H1 (cell line): ENCODE measurements around the gene ATP9B. TPM values are rescaled to one million over a fixed set of nuclear protein-coding genes. Genes with fewer than 3 reads are reported as not detected.

Experiments used
- CTCF ChIA-PET: fragments of 300-600 bp; sonication (Branson Sonifier 250); formaldehyde crosslinking; loops from one replicate; lab custom pipeline; 2021; ENCODE audit not compliant: partially characterized antibody; lab: Charles Lee
- POLR2A ChIA-PET: fragments of 300-600 bp; sonication (Branson Sonifier 250); formaldehyde crosslinking; loops from one replicate; lab custom pipeline; 2021; ENCODE audit warnings: inconsistent platforms; ENCODE audit not compliant: partially characterized antibody; lab: Charles Lee
- DNase-seq, 2 experiments: peaks; one replicate each; pipeline versions ENCODE4 v3.0.0 to v3.0.0-alpha.2; 2010 to 2022; ENCODE audit warnings: low spot score in 2 of 2, low read depth in 1 of 2, mixed read lengths in 1 of 2
- FAIRE-seq: peaks from 2 replicates; lab custom pipeline; 2011; peaks lifted over from hg19 to GRCh38; lab: Jason Lieb, UNC
- H2AFZ ChIP-seq: 2 replicates; pipeline ENCODE4 v1.8.1; 2012; ENCODE audit warnings: low read length, inconsistent platforms
- H2AK5ac ChIP-seq: 2 replicates; pipeline ENCODE4 v1.6.1; 2013; ENCODE audit warnings: low read depth, low read length
- H2BK120ac ChIP-seq: replicated peaks from 2 replicates; pipeline ENCODE3; 2013; ENCODE audit warnings: low read depth, low read length, inconsistent platforms
- H2BK12ac ChIP-seq: 2 replicates; pipeline ENCODE4 v1.6.1; 2013; ENCODE audit warnings: low read depth, low read length
- H2BK15ac ChIP-seq: 2 replicates; pipeline ENCODE4 v1.6.1; 2013; ENCODE audit warnings: low read length
- H2BK20ac ChIP-seq: 2 replicates; pipeline ENCODE4 v1.6.1; 2013; ENCODE audit warnings: low read length
- H2BK5ac ChIP-seq: 2 replicates; pipeline ENCODE4 v1.6.1; 2013; ENCODE audit warnings: low read depth, low read length
- H3K14ac ChIP-seq: 2 replicates; pipeline ENCODE4 v1.6.1; 2013; ENCODE audit warnings: inconsistent platforms; ENCODE audit not compliant: insufficient read length
- H3K18ac ChIP-seq: 2 replicates; pipeline ENCODE4 v1.6.1; 2013; ENCODE audit warnings: low read length; ENCODE audit errors: extremely low read depth
- H3K23ac ChIP-seq: 2 replicates; pipeline ENCODE4 v1.6.1; 2013; ENCODE audit warnings: inconsistent platforms; ENCODE audit not compliant: insufficient read length
- H3K23me2 ChIP-seq: 2 replicates; pipeline ENCODE4 v1.6.1; 2013; ENCODE audit warnings: low read depth, low read length
- H3K27ac ChIP-seq: 2 replicates; pipeline ENCODE4 v1.6.1; 2011; ENCODE audit warnings: low read depth, low read length, inconsistent platforms
- H3K27me3 ChIP-seq, 4 experiments: replicated peaks in 1 of 4; 1 replicate in 1 of 4; 2 replicates in 3 of 4; pipeline versions ENCODE4 v1.6.1 to v1.8.1; 2011 to 2013; ENCODE audit warnings: low read length in 3 of 4, mild to moderate bottlenecking in 3 of 4, inconsistent platforms in 2 of 4, mixed read lengths in 2 of 4, moderate library complexity in 1 of 4; ENCODE audit not compliant: control insufficient read depth in 3 of 4, insufficient read depth in 3 of 4; ENCODE audit errors: extremely low read depth in 1 of 4
- H3K36me3 ChIP-seq, 4 experiments: 2 replicates each; pipeline versions ENCODE4 v1.6.1 to v1.8.1; 2011 to 2013; ENCODE audit warnings: mild to moderate bottlenecking in 4 of 4, low read length in 3 of 4, moderate library complexity in 2 of 4, control low read depth in 1 of 4, inconsistent platforms in 1 of 4; ENCODE audit not compliant: insufficient read depth in 4 of 4, control insufficient read depth in 2 of 4
- H3K4ac ChIP-seq: replicated peaks from 2 replicates; pipeline ENCODE3; 2013; ENCODE audit warnings: low read length, low read depth, mixed read lengths, inconsistent platforms; ENCODE audit not compliant: insufficient read length
- H3K4me1 ChIP-seq, 4 experiments: replicated peaks in 1 of 4; 1 replicate in 1 of 4; 2 replicates in 3 of 4; pipeline versions ENCODE4 v1.6.1 to v1.8.1; 2011 to 2013; ENCODE audit warnings: low read length in 3 of 4, inconsistent platforms in 2 of 4, mixed read lengths in 1 of 4; ENCODE audit not compliant: insufficient read depth in 4 of 4, control insufficient read depth in 3 of 4
- H3K4me2 ChIP-seq, 2 experiments: 2 replicates each; pipeline versions ENCODE4 v1.6.1 to v1.8.1; 2011 to 2013; ENCODE audit warnings: low read depth in 2 of 2, low read length in 2 of 2, control low read depth in 1 of 2, inconsistent platforms in 1 of 2, mild to moderate bottlenecking in 1 of 2; ENCODE audit not compliant: insufficient read depth in 1 of 2
- H3K4me3 ChIP-seq, 4 experiments: fragments of 200-600, 300-600 bp in 1 of 4; sonication (generic), shearing (Covaris generic), sonication (Bioruptor Twin) in 1 of 4; 2 replicates each; pipeline versions ENCODE4 v1.5.1 to v1.8.1; 2011 to 2016; ENCODE audit warnings: low read length in 4 of 4, low read depth in 3 of 4, control low read depth in 2 of 4, inconsistent platforms in 2 of 4, mild to moderate bottlenecking in 2 of 4, mixed read lengths in 1 of 4, moderate library complexity in 1 of 4; ENCODE audit not compliant: insufficient read depth in 2 of 4; ENCODE audit errors: extremely low read depth in 1 of 4
- H3K56ac ChIP-seq: replicated peaks from 2 replicates; pipeline ENCODE3; 2013; ENCODE audit warnings: low read depth, mild to moderate bottlenecking, mixed read lengths, low read length, inconsistent platforms; ENCODE audit not compliant: insufficient read length
- H3K79me1 ChIP-seq: 2 replicates; pipeline ENCODE4 v1.6.1; 2013; ENCODE audit warnings: low read depth, low read length, control low read depth
- H3K79me2 ChIP-seq, 2 experiments: 2 replicates each; pipeline versions ENCODE4 v1.6.1 to v1.8.1; 2012 to 2013; ENCODE audit warnings: low read length in 2 of 2, mild to moderate bottlenecking in 2 of 2, inconsistent platforms in 1 of 2; ENCODE audit not compliant: insufficient read depth in 2 of 2, control insufficient read depth in 1 of 2
- H3K9ac ChIP-seq, 4 experiments: replicated peaks in 1 of 4; 1 replicate in 1 of 4; 2 replicates in 3 of 4; pipeline versions ENCODE4 v1.6.1 to v1.8.1; 2011 to 2013; ENCODE audit warnings: low read depth in 3 of 4, low read length in 3 of 4, control low read depth in 2 of 4, mild to moderate bottlenecking in 2 of 4, moderate library complexity in 2 of 4, inconsistent platforms in 1 of 4; ENCODE audit errors: extremely low read depth in 1 of 4
- H3K9me3 ChIP-seq, 2 experiments: 2 replicates each; pipeline versions ENCODE4 v1.6.1 to v1.8.1; 2012 to 2013; ENCODE audit warnings: mild to moderate bottlenecking in 2 of 2, moderate library complexity in 2 of 2, control low read depth in 1 of 2, inconsistent platforms in 1 of 2, low read depth in 1 of 2, low read length in 1 of 2, mixed read lengths in 1 of 2; ENCODE audit not compliant: insufficient read depth in 2 of 2
- H4K20me1 ChIP-seq, 2 experiments: replicated peaks in 1 of 2; 2 replicates each; pipeline versions ENCODE3 to v1.8.1; 2011 to 2013; ENCODE audit warnings: inconsistent platforms in 2 of 2, low read length in 2 of 2, mild to moderate bottlenecking in 1 of 2; ENCODE audit not compliant: insufficient read depth in 2 of 2, control insufficient read depth in 1 of 2
- H4K5ac ChIP-seq: 2 replicates; pipeline ENCODE4 v1.6.1; 2013; ENCODE audit warnings: low read length, low read depth, mixed read lengths, inconsistent platforms; ENCODE audit not compliant: insufficient read length
- H4K8ac ChIP-seq: 2 replicates; pipeline ENCODE4 v1.8.0; 2013; ENCODE audit warnings: mild to moderate bottlenecking, moderate library complexity, low read length, inconsistent platforms; ENCODE audit not compliant: insufficient read depth; ENCODE audit errors: extremely low read depth
- H4K91ac ChIP-seq: replicated peaks from 2 replicates; pipeline ENCODE3; 2013; ENCODE audit warnings: low read length, mixed read lengths, inconsistent platforms; ENCODE audit not compliant: insufficient read length
- ATF2 ChIP-seq: IDR thresholded peaks from 2 replicates; pipeline ENCODE4 v1.6.1; 2012; ENCODE audit warnings: low read length, inconsistent platforms
- CREB1 ChIP-seq: IDR thresholded peaks from 2 replicates; pipeline ENCODE4 v1.6.1; 2012; ENCODE audit warnings: inconsistent platforms
- WGBS, 2 experiments: shearing (Covaris generic) in 1 of 2; methylation state at CpG; one replicate each; pipeline versions ENCODE4 v1.1.6 to v1.1.7; 2013 to 2015; ENCODE audit warnings: low lambda C conversion rate in 2 of 2, mixed read lengths in 2 of 2, inconsistent platforms in 1 of 2, low coverage in 1 of 2, missing lambda C conversion rate in 1 of 2; ENCODE audit not compliant: insufficient replicate concordance in 2 of 2, insufficient coverage in 1 of 2, insufficient read length in 1 of 2; ENCODE audit errors: extremely low coverage in 1 of 2, missing lambda C conversion rate in 1 of 2; 5-methylcytosine and 5-hydroxymethylcytosine counted together
- polyA plus RNA-seq, 7 experiments: library from polyadenylated mRNA; depleted of rRNA in 3 of 7; stranded (reverse) in 5 of 7; unstranded in 2 of 7; fragments of >200 nt in 5 of 7; fragments of 200-250 nt in 2 of 7; gene quantifications; 1 replicate in 5 of 7; 2 replicates in 1 of 7; 4 replicates in 1 of 7; pipeline versions ENCODE4 v1.2.1 to v1.2.3, GENCODE V29; 2011 to 2013; ENCODE audit warnings: missing spikeins in 2 of 7, mixed read lengths in 2 of 7
- total RNA-seq: library from RNA; stranded (reverse); fragmentation: NEBNext Ultra II Directional; extraction: Animal tissue kit (Norgen Biotek cat#: 25700); gene quantifications from 2 replicates; pipeline ENCODE4 v1.2.1, GENCODE V29; 2021

Gene ATP9B
- total and polyA plus RNA-seq, 2 of the 8 experiments (the other 6 are each of a cell fraction or from before 2014, with no cell fraction given): 15.1 to 21.7 TPM

GRCh38 chr18:79121746-79122474 is 52.7 kb downstream of the ATP9B start:
- no peaks in the 10 kb centered on the region for H3K79me1 ChIP-seq
- H3K36me3 ChIP-seq: peaks cover 0 to 8% (median 0%) of the 10 kb centered on the region in 4 experiments; a peak in 1 of 8 replicates
- no peak overlapping the region for H2AFZ ChIP-seq
- no peak overlapping the region for H2BK20ac ChIP-seq
- CTCF ChIA-PET: no interaction called here
- H3K23me2 ChIP-seq: no peaks in the 10 kb centered on the region
- no peak overlapping the region for H2AK5ac ChIP-seq
- H3K9ac ChIP-seq: no peak overlapping the region
- H4K20me1 ChIP-seq: no peaks in the 10 kb centered on the region
- H3K4me3 ChIP-seq: no peak overlapping the region
- 91% methylated on average over 2 of the region's 2 CpGs; no CpG with 5 or more reads in 1 of the 2 experiments for WGBS, 2 experiments
- no peak overlapping the region for H3K23ac ChIP-seq
- no peak overlapping the region for H4K5ac ChIP-seq
- FAIRE-seq: no peak
- no peak overlapping the region for H2BK12ac ChIP-seq
- TF ChIP-seq ATF2: no peak
- TF ChIP-seq CREB1: no peak
- TF ChIP-seq, all 59 proteins: peak for 0
- Histone ChIP-seq H4K91ac (no peak overlapping the region), H3K27me3 (no peaks in the 10 kb centered on the region), H2BK120ac (no peak overlapping the region), H4K8ac (no peak overlapping the region), H3K18ac (no peak overlapping the region), H3K4ac (no peak overlapping the region), H3K27ac (no peak overlapping the region), H3K9me3 (no peaks in the 10 kb centered on the region), H3K79me2 (no peaks in the 10 kb centered on the region), H3K4me1 (no peaks in the 10 kb centered on the region), H3K14ac (no peak overlapping the region), H3K56ac (no peak overlapping the region), H2BK5ac (no peak overlapping the region), H2BK15ac (no peak overlapping the region), H3K4me2 (no peak overlapping the region)
- POLR2A ChIA-PET: no interaction called here
- no peak for DNase-seq
